Measurements from ENCODE around the gene BANF2.

GRCh38 chr20:17714597-17714996 lies 14.8 kb downstream of the BANF2 start:
- TF ChIP-seq EZH2phosphoT487 (IDR thresholded peaks at IDR 0.05; ENCODE audit: insufficient read depth, low read depth) (no peak), EZH2 (IDR thresholded peaks at IDR 0.05; ENCODE audit: insufficient read depth, poor library complexity, severe bottlenecking) (no peak)

Data from GM23248 (cell line).